ENCODE data around the gene HES3. TPM values are rescaled to one million over a fixed set of nuclear protein-coding genes. Genes with fewer than 3 reads are reported as not detected.
A peak's percentile ranks its signal among the peaks of the same experiment; 100 is the strongest.

HES3 gene
- total RNA-seq, 1 donor from 2014 or later: not detected

DNA sequence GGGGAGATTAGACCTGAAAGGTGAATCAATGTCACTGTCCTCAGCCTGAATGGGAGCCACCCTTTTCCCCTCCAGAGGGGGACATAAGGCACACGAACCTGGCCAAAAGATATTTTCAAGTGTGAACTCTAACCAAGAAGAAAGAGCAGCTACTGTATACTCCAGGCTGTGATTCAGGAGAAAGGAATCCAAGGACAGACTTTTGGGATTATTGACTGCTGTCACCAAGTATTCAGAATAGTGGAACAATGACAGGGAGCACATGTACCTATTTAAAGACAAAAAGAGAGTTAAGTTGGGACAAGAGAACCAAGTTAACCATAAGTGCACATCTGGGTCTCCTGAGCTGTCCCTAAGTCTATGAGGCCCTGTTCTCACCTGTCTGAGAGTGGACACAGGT is 10.6 kb upstream of the HES3 start:
- Mint-ChIP-seq H3K27me3 (ENCODE audit: low read depth) (no peaks in the 10 kb centered on the region), H3K27ac (ENCODE audit: unreplicated experiment) (no peak overlapping the region), H3K36me3 (ENCODE audit: low read depth) (peaks cover 17% of the 10 kb centered on the region), H3K9me3 (ENCODE audit: low read depth) (no peaks in the 10 kb centered on the region), H3K4me3 (ENCODE audit: unreplicated experiment) (no peak overlapping the region), H3K4me1 (ENCODE audit: low read depth) (peaks cover 12% of the 10 kb centered on the region)
- DNase-seq (ENCODE audit: low spot score): no peak
- TF ChIP-seq, protein P1, sequence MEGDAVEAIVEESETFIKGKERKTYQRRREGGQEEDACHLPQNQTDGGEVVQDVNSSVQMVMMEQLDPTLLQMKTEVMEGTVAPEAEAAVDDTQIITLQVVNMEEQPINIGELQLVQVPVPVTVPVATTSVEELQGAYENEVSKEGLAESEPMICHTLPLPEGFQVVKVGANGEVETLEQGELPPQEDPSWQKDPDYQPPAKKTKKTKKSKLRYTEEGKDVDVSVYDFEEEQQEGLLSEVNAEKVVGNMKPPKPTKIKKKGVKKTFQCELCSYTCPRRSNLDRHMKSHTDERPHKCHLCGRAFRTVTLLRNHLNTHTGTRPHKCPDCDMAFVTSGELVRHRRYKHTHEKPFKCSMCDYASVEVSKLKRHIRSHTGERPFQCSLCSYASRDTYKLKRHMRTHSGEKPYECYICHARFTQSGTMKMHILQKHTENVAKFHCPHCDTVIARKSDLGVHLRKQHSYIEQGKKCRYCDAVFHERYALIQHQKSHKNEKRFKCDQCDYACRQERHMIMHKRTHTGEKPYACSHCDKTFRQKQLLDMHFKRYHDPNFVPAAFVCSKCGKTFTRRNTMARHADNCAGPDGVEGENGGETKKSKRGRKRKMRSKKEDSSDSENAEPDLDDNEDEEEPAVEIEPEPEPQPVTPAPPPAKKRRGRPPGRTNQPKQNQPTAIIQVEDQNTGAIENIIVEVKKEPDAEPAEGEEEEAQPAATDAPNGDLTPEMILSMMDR (IDR thresholded peaks at IDR 0.05): no peak

DNA sequence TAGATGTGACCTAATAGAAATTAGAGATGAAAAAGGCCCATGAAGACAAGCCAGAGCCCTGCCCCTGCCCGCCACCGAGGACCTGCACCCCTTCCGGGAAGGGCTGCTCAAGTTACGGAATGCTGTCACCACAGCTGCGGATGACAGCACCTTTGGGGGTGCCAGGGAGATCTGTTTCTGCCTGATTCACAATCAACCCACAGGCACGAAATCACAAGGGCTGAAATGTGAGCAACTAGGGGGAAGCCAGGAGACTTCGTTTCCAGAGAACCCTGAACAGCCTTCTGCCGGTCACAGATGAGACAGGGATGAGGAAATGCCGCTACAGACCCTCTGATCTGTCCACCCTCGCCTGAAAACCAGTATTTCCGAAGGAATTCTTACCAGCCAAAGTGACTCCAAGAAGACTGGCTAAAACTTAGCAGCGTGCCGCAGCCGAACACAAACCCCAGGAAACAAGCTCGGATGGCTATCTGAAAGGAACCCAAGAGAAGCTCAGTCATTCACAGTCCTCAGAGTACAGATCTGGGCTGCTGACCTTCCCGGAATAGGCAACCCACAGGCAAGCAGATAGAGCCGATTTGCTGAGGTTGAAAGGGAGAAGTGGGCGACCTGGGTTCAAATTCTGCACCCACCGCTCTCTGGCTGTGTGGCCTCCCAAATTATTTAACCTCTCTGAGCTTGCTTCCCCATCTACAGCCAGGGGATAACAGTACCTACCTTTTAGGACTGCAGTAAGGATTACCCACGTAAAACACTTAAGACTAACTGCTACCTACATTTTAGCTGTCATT is 9.3 kb upstream of the HES3 start:
- peaks cover 12% of the 10 kb centered on the region for H3K4me1 Mint-ChIP-seq (ENCODE audit: low read depth)
- no peaks in the 10 kb centered on the region for H3K9me3 Mint-ChIP-seq (ENCODE audit: low read depth)
- no peak for DNase-seq (ENCODE audit: low spot score)
- peaks cover 6% of the 10 kb centered on the region for H3K27me3 Mint-ChIP-seq (ENCODE audit: low read depth)
- H3K36me3 Mint-ChIP-seq (ENCODE audit: low read depth): peaks cover 16% of the 10 kb centered on the region
- H3K4me3 Mint-ChIP-seq (ENCODE audit: unreplicated experiment): peak overlapping the region; percentile 83
- TF ChIP-seq, protein P1 (IDR thresholded peaks at IDR 0.05): no peak
- peak overlapping the region; percentile 85 for H3K27ac Mint-ChIP-seq (ENCODE audit: unreplicated experiment)

DNA sequence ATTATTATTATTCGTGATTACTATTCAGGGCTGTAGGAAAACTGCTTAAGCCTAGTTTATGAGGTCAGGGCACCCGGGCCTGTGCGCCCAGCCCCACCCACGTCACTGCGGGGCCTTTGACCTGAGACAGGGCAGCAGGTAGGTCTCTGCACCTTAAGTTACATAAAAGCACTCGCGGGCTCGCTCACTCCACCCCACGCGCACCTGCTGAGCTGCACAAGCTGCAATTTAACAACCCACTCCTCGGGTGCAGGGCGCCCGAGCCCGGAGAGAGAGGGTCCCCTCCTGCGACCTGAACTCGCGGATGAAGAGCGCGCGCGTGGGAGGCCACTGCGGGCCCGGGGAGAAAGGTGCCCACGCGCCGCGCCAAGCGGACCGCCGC is 8.7 kb upstream of the HES3 start:
- H3K27ac Mint-ChIP-seq (ENCODE audit: unreplicated experiment): peak overlapping the region; percentile 85
- peaks cover 12% of the 10 kb centered on the region for H3K4me1 Mint-ChIP-seq (ENCODE audit: low read depth)
- H3K27me3 Mint-ChIP-seq (ENCODE audit: low read depth): peaks cover 10% of the 10 kb centered on the region
- DNase-seq (ENCODE audit: low spot score): no peak
- TF ChIP-seq, protein P1 (IDR thresholded peaks at IDR 0.05): no peak
- H3K4me3 Mint-ChIP-seq (ENCODE audit: unreplicated experiment): peak overlapping the region; percentile 83
- peaks cover 15% of the 10 kb centered on the region for H3K36me3 Mint-ChIP-seq (ENCODE audit: low read depth)
- H3K9me3 Mint-ChIP-seq (ENCODE audit: low read depth): no peaks in the 10 kb centered on the region

DNA sequence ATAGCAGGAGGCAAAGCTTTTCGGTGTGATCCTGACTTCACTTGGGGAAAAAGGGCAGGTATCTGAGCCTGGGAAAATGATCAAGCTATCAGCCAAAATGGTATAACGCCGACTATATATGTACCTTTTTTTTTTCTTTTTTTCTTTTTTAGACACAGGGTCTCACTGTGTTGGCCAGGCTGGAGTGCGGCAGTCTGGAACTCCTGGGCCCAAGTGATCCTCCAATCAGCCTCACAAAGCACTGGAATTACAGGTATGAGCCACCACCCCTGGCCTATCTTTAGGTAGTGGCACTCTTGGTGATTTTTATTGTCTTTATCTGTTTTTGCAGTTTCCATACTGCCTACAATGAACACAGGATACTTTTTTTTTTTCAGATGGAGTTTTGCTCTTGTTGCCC is 6.9 kb upstream of the HES3 start:
- Mint-ChIP-seq H3K9me3 (ENCODE audit: low read depth) (no peaks in the 10 kb centered on the region), H3K27ac (ENCODE audit: unreplicated experiment) (no peak overlapping the region), H3K27me3 (ENCODE audit: low read depth) (peaks cover 22% of the 10 kb centered on the region), H3K36me3 (ENCODE audit: low read depth) (peaks cover 8% of the 10 kb centered on the region), H3K4me3 (ENCODE audit: unreplicated experiment) (no peak overlapping the region), H3K4me1 (ENCODE audit: low read depth) (peaks cover 18% of the 10 kb centered on the region)
- no peak for DNase-seq (ENCODE audit: low spot score)
- TF ChIP-seq, protein P1 (IDR thresholded peaks at IDR 0.05): no peak

DNA sequence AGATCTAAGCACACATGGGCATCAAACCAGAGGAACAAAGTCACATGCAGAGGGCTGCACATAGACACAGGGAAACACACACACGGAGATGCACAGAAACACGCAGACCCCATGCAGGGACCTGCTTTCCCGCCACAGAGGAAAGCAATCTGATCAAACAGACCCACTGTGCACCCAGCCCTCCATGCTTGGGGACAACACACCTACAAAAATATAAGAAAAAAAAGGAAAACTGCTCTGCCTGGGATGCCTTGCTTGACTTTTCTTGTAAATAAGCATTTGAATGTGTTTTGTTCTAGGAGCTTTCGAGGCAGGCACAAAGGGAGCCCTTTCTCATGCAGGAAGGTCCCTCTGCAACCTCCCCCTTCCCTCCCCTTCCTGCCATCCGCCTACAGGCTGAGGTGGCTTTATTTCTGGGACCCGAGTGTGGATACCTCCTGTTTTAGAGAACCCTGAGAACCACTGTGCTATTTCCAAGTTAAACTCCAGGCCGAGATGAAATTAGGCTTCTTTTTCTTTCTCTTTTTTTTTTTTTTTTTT is 4.7 kb upstream of the HES3 start:
- Mint-ChIP-seq H3K27ac (ENCODE audit: unreplicated experiment) (no peak overlapping the region), H3K36me3 (ENCODE audit: low read depth) (no peaks in the 10 kb centered on the region), H3K4me1 (ENCODE audit: low read depth) (peaks cover 15% of the 10 kb centered on the region), H3K9me3 (ENCODE audit: low read depth) (no peaks in the 10 kb centered on the region), H3K27me3 (ENCODE audit: low read depth) (peaks cover 31% of the 10 kb centered on the region), H3K4me3 (ENCODE audit: unreplicated experiment) (no peak overlapping the region)
- TF ChIP-seq, protein P1 (IDR thresholded peaks at IDR 0.05): no peak
- DNase-seq (ENCODE audit: low spot score): no peak
